Activated naive CD8-positive, alpha-beta T cell treated with anti-CD3 and anti-CD28 coated beads for 36 hours (primary cell): Measurements from ENCODE around the gene ATF5. TPM values are rescaled to one million over a fixed set of nuclear protein-coding genes. Genes with fewer than 3 reads are reported as not detected.
"Not testable (repeated sequence)": the region's sequence is repeated elsewhere in the genome, so short reads cannot be mapped to it uniquely, and the experiment has no call there.

Experiments
- DNase-seq: peaks from one replicate; pipeline ENCODE4 v3.0.0; 2021
- H3K27ac Mint-ChIP-seq: one replicate; pipeline ENCODE4 v1.8.0; 2022; ENCODE audit warnings: mild to moderate bottlenecking, moderate library complexity, mixed read lengths
- H3K27me3 Mint-ChIP-seq: one replicate; pipeline ENCODE4 v1.8.0; 2022; ENCODE audit warnings: mild to moderate bottlenecking, mixed read lengths
- H3K36me3 Mint-ChIP-seq: one replicate; pipeline ENCODE4 v1.8.0; 2021; ENCODE audit warnings: mild to moderate bottlenecking, mixed read lengths
- H3K4me1 Mint-ChIP-seq: one replicate; pipeline ENCODE4 v1.8.0; 2021; ENCODE audit warnings: mixed read lengths
- H3K4me3 Mint-ChIP-seq: one replicate; pipeline ENCODE4 v1.8.0; 2022; ENCODE audit warnings: mild to moderate bottlenecking, moderate library complexity, mixed read lengths
- H3K9me3 Mint-ChIP-seq: one replicate; pipeline ENCODE4 v1.8.0; 2022; ENCODE audit warnings: mixed read lengths
- total RNA-seq, 2 experiments: library from RNA; stranded (reverse); gene quantifications; one replicate each; pipeline ENCODE4 v1.2.3, GENCODE V29; 2021

The ATF5 gene
- total RNA-seq, 2 experiments from 2014 or later: 23.4 to 25.4 TPM

DNA sequence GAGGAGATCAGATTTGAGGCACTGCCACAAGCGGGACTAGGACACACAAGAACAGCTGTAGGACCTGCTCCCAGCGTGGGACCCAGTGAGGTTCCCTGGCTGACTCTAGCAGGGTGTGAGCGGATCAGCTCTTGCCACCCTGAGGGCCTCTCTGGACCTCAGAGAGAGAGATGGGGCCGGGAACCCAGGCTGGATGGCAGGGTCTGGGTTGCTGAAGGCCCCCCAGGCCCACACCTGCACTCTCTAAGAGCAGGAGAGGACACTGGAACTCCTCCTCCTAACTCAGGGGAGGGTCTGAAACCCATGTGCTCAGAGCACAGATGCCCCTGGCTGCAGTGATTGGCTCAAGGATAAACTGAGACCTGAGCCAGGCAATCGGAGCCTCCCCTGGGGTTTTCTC lies 18.8 kb upstream of the ATF5 start:
- peaks cover 45% of the 10 kb centered on the region for H3K4me1 Mint-ChIP-seq
- H3K9me3 Mint-ChIP-seq: no peaks in the 10 kb centered on the region
- peaks cover 61% of the 10 kb centered on the region for H3K36me3 Mint-ChIP-seq
- H3K4me3 Mint-ChIP-seq: no peak overlapping the region
- H3K27me3 Mint-ChIP-seq: no peaks in the 10 kb centered on the region
- H3K27ac Mint-ChIP-seq: peak overlapping the region; percentile 29
- no peak for DNase-seq

GRCh38 chr19:49911381-49912145 lies 17.4 kb upstream of the ATF5 start:
- Mint-ChIP-seq H3K27ac (peak overlapping the region; percentile 79), H3K9me3 (no peaks in the 10 kb centered on the region), H3K4me1 (peaks cover 45% of the 10 kb centered on the region), H3K4me3 (peak overlapping the region; percentile 6), H3K36me3 (peaks cover 61% of the 10 kb centered on the region), H3K27me3 (no peaks in the 10 kb centered on the region)
- DNase-seq: no peak

DNA sequence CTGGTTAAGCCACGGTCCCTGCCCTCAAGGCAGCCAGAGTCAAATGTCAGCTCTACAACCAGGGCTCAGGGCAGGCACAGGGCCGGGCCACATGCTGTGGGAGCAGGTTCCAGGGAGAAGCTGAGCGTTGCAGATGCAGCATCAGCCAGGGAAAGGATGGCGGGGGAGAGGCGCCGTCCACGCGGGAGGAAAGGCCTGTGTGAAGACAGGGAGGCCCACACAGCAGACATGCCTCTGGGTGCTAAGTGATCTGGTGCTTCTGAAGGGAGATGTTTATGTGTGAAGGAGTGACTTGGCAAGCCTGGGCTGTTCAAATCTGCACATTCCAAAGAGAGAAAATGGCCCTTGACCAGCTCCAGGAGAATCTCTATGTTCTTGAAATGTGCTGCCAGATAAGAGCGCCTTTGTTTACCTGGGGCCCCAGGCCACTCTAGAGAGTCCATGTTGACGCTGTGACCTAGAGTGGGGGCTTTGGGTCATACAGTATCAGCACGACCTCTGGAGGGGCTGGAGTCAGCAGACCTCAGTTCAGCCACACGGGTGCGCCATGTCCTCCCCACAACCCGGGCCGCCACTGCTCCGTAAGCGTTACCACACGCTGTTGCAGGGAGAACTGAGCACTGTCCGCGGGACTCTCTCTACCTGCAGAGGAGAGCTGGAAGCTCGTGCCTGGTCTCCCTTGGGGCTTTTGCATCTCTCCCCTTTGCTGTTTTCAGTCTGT lies 15.9 kb upstream of the ATF5 start:
- H3K27me3 Mint-ChIP-seq: no peaks in the 10 kb centered on the region
- peaks cover 40% of the 10 kb centered on the region for H3K4me1 Mint-ChIP-seq
- H3K4me3 Mint-ChIP-seq: no peak overlapping the region
- peak overlapping the region; percentile 79 for H3K27ac Mint-ChIP-seq
- peaks cover 58% of the 10 kb centered on the region for H3K36me3 Mint-ChIP-seq
- no peak for DNase-seq
- no peaks in the 10 kb centered on the region for H3K9me3 Mint-ChIP-seq

- H3K27ac Mint-ChIP-seq: peak overlapping the region; percentile 47
- DNase-seq: no peak
- H3K4me1 Mint-ChIP-seq: peaks cover 40% of the 10 kb centered on the region
- H3K9me3 Mint-ChIP-seq: no peaks in the 10 kb centered on the region
- H3K4me3 Mint-ChIP-seq: no peak overlapping the region
- peaks cover 60% of the 10 kb centered on the region for H3K36me3 Mint-ChIP-seq
- H3K27me3 Mint-ChIP-seq: no peaks in the 10 kb centered on the region
These were observed 15.3 kb upstream of the ATF5 start for GRCh38 chr19:49913720-49914119.

- no peak for DNase-seq
- Mint-ChIP-seq H3K9me3 (no peaks in the 10 kb centered on the region), H3K27me3 (no peaks in the 10 kb centered on the region), H3K4me1 (peaks cover 41% of the 10 kb centered on the region), H3K27ac (peak overlapping the region; percentile 3), H3K4me3 (no peak overlapping the region), H3K36me3 (peaks cover 57% of the 10 kb centered on the region)
These were observed 13.7 kb upstream of the ATF5 start for GRCh38 chr19:49915271-49915670.

- peak overlapping the region; percentile 16 for H3K27ac Mint-ChIP-seq
- H3K27me3 Mint-ChIP-seq: no peaks in the 10 kb centered on the region
- no peak for DNase-seq
- no peaks in the 10 kb centered on the region for H3K9me3 Mint-ChIP-seq
- H3K4me1 Mint-ChIP-seq: peaks cover 38% of the 10 kb centered on the region
- H3K36me3 Mint-ChIP-seq: peaks cover 57% of the 10 kb centered on the region
- H3K4me3 Mint-ChIP-seq: no peak overlapping the region
These were observed 11.9 kb upstream of the ATF5 start for GRCh38 chr19:49916839-49917733.

GRCh38 chr19:49918089-49918488 lies 10.9 kb upstream of the ATF5 start:
- H3K4me3 Mint-ChIP-seq: no peak overlapping the region
- H3K27ac Mint-ChIP-seq: no peak overlapping the region
- H3K27me3 Mint-ChIP-seq: no peaks in the 10 kb centered on the region
- peaks cover 32% of the 10 kb centered on the region for H3K4me1 Mint-ChIP-seq
- H3K9me3 Mint-ChIP-seq: no peaks in the 10 kb centered on the region
- H3K36me3 Mint-ChIP-seq: peaks cover 50% of the 10 kb centered on the region
- DNase-seq: no peak

GRCh38 chr19:49920624-49921363 lies 8.2 kb upstream of the ATF5 start:
- DNase-seq: no peak
- Mint-ChIP-seq H3K9me3 (no peaks in the 10 kb centered on the region), H3K4me3 (no peak overlapping the region), H3K36me3 (peaks cover 41% of the 10 kb centered on the region), H3K4me1 (peaks cover 27% of the 10 kb centered on the region), H3K27me3 (no peaks in the 10 kb centered on the region), H3K27ac (peak overlapping the region; percentile 46)

- DNase-seq: no peak
These were observed 6.9 kb upstream of the ATF5 start for GRCh38 chr19:49921871-49922795.

DNA sequence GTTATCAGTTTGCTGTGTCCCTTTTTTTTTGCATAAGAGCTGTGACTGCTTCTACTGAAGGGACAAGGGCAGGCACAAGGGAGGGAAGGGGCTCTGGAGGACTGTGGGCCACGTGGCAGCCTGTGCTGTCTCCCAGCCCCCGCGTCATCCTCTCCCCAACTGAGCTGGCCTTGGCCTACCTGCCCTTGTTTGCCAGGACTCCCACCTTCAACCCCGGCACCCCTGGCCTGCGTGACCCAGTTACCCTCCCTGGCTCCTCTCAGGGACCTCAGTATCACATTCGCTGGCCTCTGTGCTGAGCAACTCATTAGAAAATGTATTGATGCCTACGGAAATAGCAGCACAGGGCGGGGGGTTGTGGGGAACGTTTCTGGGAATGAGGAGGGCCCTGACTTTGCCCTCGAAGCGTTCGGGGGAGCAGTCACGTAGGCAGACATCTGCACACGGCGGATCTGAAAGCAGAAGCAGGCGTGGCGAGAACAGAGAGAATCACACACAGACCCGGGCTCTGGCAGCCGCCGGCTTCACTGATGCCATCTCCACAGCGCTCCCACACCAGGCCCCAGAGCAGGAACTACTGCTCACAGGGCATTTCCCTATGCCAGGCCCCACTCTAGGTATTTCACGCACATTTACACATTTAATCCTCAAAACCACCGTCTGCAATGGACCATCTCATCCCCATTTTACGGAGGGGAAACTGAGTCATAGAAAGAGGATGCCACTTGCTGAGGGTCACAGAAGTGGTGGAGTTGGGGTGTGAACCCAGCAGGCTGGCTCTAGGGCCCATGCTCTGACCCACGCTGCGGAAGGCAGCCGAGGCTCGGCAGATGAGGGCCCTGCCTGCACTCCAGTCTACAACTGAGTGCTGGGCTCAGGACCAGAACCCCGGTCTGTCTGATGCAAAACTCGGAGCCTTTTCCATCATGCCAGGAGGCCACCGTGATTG lies 5.7 kb upstream of the ATF5 start:
- no peak overlapping the region for H3K4me3 Mint-ChIP-seq
- no peaks in the 10 kb centered on the region for H3K27me3 Mint-ChIP-seq
- H3K27ac Mint-ChIP-seq: no peak overlapping the region
- DNase-seq: no peak
- H3K9me3 Mint-ChIP-seq: no peaks in the 10 kb centered on the region
- H3K4me1 Mint-ChIP-seq: peaks cover 35% of the 10 kb centered on the region
- peaks cover 44% of the 10 kb centered on the region for H3K36me3 Mint-ChIP-seq

More at GRCh38 chr19:49921871-49922795, 6.9 kb upstream of the ATF5 start:
- H3K27me3 Mint-ChIP-seq: no peaks in the 10 kb centered on the region
- no peaks in the 10 kb centered on the region for H3K9me3 Mint-ChIP-seq
- peak overlapping the region; percentile 72 for H3K27ac Mint-ChIP-seq
- no peak overlapping the region for H3K4me3 Mint-ChIP-seq
- peaks cover 30% of the 10 kb centered on the region for H3K4me1 Mint-ChIP-seq
- H3K36me3 Mint-ChIP-seq: peaks cover 42% of the 10 kb centered on the region

- Mint-ChIP-seq H3K4me3 (no peak overlapping the region), H3K36me3 (peaks cover 48% of the 10 kb centered on the region), H3K4me1 (peaks cover 37% of the 10 kb centered on the region), H3K27ac (peak overlapping the region; percentile 38), H3K27me3 (peaks cover 5% of the 10 kb centered on the region), H3K9me3 (no peaks in the 10 kb centered on the region)
- no peak for DNase-seq
These were observed 4.8 kb upstream of the ATF5 start for GRCh38 chr19:49924004-49924880.

DNA sequence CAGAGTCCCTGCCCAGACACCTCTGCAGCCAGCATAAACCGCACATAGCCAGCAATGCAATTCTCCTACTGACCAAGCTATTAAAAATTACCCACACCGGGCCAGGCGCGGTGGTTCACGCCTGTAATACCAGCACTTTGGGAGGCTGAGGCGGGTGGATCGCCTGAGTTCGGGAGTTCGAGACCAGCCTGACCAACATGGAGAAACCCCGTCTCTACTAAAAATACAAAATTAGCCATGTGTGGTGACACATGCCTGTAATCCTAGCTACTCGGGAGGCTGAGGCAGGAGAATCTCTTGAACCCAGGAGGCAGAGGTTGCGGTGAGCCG lies 4.2 kb upstream of the ATF5 start:
- H3K27me3 Mint-ChIP-seq, DNase-seq, H3K4me3 Mint-ChIP-seq, H3K9me3 Mint-ChIP-seq: not testable (repeated sequence)
- peaks cover 51% of the 10 kb centered on the region for H3K36me3 Mint-ChIP-seq
- peaks cover 43% of the 10 kb centered on the region for H3K4me1 Mint-ChIP-seq
- H3K27ac Mint-ChIP-seq: peak overlapping the region; percentile 38
